ENCODE measurements around the gene CLASP1.

DNA sequence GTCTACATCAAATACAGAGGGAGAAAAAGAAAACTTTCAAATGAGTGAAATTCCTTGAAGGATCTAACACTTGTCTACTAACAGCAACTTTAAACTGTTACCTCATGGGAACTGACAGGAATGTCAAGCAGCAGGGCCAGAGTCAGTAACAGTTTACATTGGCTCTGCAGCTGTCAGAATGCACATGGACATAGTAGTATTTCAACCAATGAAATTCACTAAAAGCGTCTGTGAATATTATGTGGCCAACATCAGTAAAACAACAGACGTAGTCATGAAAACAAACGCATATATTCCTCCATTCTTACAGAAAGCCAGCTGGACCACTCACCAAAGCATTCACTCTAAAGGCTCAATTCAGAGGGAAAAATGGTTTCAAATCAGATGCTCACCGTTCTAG lies 197.9 kb downstream of the CLASP1 start:
- TF ChIP-seq, protein P1, sequence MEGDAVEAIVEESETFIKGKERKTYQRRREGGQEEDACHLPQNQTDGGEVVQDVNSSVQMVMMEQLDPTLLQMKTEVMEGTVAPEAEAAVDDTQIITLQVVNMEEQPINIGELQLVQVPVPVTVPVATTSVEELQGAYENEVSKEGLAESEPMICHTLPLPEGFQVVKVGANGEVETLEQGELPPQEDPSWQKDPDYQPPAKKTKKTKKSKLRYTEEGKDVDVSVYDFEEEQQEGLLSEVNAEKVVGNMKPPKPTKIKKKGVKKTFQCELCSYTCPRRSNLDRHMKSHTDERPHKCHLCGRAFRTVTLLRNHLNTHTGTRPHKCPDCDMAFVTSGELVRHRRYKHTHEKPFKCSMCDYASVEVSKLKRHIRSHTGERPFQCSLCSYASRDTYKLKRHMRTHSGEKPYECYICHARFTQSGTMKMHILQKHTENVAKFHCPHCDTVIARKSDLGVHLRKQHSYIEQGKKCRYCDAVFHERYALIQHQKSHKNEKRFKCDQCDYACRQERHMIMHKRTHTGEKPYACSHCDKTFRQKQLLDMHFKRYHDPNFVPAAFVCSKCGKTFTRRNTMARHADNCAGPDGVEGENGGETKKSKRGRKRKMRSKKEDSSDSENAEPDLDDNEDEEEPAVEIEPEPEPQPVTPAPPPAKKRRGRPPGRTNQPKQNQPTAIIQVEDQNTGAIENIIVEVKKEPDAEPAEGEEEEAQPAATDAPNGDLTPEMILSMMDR (IDR thresholded peaks at IDR 0.05; ENCODE audit: low read depth, low read length, missing input control), result no peak
- TF ChIP-seq EGR1 (IDR thresholded peaks at IDR 0.05; ENCODE audit: low read depth in 2 of 2) (no peak), TAF1 (conservative IDR thresholded peaks at IDR 0.05) (no peak), RAD21 (IDR thresholded peaks at IDR 0.05) (no peak), JUND (IDR thresholded peaks at IDR 0.05) (no peak), YY1 (IDR thresholded peaks at IDR 0.05) (no peak), SP1 (IDR thresholded peaks at IDR 0.05) (no peak), FOXA1 (IDR thresholded peaks at IDR 0.05) (no peak), GABPA (IDR thresholded peaks at IDR 0.05 in 1 of 2, conservative IDR thresholded peaks at IDR 0.05 in 1 of 2) (no peak)
- TF ChIP-seq, protein P2, sequence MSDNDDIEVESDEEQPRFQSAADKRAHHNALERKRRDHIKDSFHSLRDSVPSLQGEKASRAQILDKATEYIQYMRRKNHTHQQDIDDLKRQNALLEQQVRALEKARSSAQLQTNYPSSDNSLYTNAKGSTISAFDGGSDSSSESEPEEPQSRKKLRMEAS (IDR thresholded peaks at IDR 0.05), result no peak
- TF ChIP-seq, protein P3, sequence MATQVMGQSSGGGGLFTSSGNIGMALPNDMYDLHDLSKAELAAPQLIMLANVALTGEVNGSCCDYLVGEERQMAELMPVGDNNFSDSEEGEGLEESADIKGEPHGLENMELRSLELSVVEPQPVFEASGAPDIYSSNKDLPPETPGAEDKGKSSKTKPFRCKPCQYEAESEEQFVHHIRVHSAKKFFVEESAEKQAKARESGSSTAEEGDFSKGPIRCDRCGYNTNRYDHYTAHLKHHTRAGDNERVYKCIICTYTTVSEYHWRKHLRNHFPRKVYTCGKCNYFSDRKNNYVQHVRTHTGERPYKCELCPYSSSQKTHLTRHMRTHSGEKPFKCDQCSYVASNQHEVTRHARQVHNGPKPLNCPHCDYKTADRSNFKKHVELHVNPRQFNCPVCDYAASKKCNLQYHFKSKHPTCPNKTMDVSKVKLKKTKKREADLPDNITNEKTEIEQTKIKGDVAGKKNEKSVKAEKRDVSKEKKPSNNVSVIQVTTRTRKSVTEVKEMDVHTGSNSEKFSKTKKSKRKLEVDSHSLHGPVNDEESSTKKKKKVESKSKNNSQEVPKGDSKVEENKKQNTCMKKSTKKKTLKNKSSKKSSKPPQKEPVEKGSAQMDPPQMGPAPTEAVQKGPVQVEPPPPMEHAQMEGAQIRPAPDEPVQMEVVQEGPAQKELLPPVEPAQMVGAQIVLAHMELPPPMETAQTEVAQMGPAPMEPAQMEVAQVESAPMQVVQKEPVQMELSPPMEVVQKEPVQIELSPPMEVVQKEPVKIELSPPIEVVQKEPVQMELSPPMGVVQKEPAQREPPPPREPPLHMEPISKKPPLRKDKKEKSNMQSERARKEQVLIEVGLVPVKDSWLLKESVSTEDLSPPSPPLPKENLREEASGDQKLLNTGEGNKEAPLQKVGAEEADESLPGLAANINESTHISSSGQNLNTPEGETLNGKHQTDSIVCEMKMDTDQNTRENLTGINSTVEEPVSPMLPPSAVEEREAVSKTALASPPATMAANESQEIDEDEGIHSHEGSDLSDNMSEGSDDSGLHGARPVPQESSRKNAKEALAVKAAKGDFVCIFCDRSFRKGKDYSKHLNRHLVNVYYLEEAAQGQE (IDR thresholded peaks at IDR 0.05), result no peak
- TF ChIP-seq, protein P4, sequence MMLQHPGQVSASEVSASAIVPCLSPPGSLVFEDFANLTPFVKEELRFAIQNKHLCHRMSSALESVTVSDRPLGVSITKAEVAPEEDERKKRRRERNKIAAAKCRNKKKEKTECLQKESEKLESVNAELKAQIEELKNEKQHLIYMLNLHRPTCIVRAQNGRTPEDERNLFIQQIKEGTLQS (IDR thresholded peaks at IDR 0.05), result no peak
- TF ChIP-seq, protein P5, sequence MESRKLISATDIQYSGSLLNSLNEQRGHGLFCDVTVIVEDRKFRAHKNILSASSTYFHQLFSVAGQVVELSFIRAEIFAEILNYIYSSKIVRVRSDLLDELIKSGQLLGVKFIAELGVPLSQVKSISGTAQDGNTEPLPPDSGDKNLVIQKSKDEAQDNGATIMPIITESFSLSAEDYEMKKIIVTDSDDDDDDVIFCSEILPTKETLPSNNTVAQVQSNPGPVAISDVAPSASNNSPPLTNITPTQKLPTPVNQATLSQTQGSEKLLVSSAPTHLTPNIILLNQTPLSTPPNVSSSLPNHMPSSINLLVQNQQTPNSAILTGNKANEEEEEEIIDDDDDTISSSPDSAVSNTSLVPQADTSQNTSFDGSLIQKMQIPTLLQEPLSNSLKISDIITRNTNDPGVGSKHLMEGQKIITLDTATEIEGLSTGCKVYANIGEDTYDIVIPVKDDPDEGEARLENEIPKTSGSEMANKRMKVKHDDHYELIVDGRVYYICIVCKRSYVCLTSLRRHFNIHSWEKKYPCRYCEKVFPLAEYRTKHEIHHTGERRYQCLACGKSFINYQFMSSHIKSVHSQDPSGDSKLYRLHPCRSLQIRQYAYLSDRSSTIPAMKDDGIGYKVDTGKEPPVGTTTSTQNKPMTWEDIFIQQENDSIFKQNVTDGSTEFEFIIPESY (IDR thresholded peaks at IDR 0.05), result no peak
